Prostate gland (tissue), 2 donors: ENCODE results near the gene LILRB2. TPM values are rescaled to one million over a fixed set of nuclear protein-coding genes. Genes with fewer than 3 reads are reported as not detected.
"Not testable (repeated sequence)": the region's sequence is repeated elsewhere in the genome, so short reads cannot be mapped to it uniquely, and the experiment has no call there.

Experiments used
- DNase-seq: peaks from one replicate; pipeline ENCODE4 v3.0.0-alpha.2; 2019; ENCODE audit warnings: low spot score
- H3K27ac ChIP-seq, 2 donors: fragments of 200-600 bp; sonication (generic); 2 replicates each; pipeline ENCODE4 v1.5.1; 2017 to 2019
- H3K27me3 ChIP-seq: fragments of 200-600 bp; sonication (generic); replicated peaks from 2 replicates; pipeline ENCODE4 v1.5.1; 2019; ENCODE audit not compliant: insufficient read depth
- H3K36me3 ChIP-seq, 2 donors: fragments of 200-600 bp; sonication (generic); 1 replicate in 1 of 2; 2 replicates in 1 of 2; pipeline versions ENCODE4 v1.5.1 to v1.8.1; 2017 to 2019
- H3K4me1 ChIP-seq: fragments of 200-600 bp; sonication (generic); replicated peaks from 2 replicates; pipeline ENCODE4 v1.5.1; 2019
- H3K4me3 ChIP-seq, 2 donors: fragments of 200-600 bp; sonication (generic); 2 replicates each; pipeline ENCODE4 v1.5.1; 2017 to 2019
- H3K9me3 ChIP-seq: fragments of 200-600 bp; sonication (generic); 2 replicates; pipeline ENCODE4 v1.5.1; 2017
- POLR2A ChIP-seq: fragments of 450-650 bp; IDR thresholded peaks from one replicate; pipeline ENCODE4 v1.6.1; 2016; ENCODE audit warnings: antibody characterized with exemption, mild to moderate bottlenecking
- POLR2AphosphoS5 ChIP-seq: sonication (generic); formaldehyde crosslinking; IDR thresholded peaks from one replicate; pipeline ENCODE4 v1.6.1; 2017; ENCODE audit warnings: antibody characterized with exemption
- WGBS: methylation state at CpG from one replicate; pipeline ENCODE4 v1.1.5; 2018; 5-methylcytosine and 5-hydroxymethylcytosine counted together
- intact Hi-C: fragments of 100-400 bp; cut with DNase I; formaldehyde crosslinking; loops from one replicate; pipeline ENCODE4 v1.14.2; 2022
- total RNA-seq, 2 donors: library from RNA; depleted of rRNA; stranded (reverse); fragments of >200 nt; gene quantifications; one replicate each; pipeline ENCODE4 v1.1.0, GENCODE V29; 2016
- TF ChIP-seq, protein P1 (sequence below), 4 experiments: fragments of 200-600 bp in 2 of 4; fragments of 450-650 bp in 2 of 4; sonication (generic) in 2 of 4; IDR thresholded peaks; 1 replicate in 3 of 4; 2 replicates in 1 of 4; pipeline ENCODE4 v1.5.1; 2016 to 2019; ENCODE audit warnings: antibody characterized with exemption in 4 of 4, mild to moderate bottlenecking in 2 of 4, moderate library complexity in 2 of 4

LILRB2 gene
- total RNA-seq, 2 donors from 2014 or later, result 0.09 to 1.4 TPM

DNA sequence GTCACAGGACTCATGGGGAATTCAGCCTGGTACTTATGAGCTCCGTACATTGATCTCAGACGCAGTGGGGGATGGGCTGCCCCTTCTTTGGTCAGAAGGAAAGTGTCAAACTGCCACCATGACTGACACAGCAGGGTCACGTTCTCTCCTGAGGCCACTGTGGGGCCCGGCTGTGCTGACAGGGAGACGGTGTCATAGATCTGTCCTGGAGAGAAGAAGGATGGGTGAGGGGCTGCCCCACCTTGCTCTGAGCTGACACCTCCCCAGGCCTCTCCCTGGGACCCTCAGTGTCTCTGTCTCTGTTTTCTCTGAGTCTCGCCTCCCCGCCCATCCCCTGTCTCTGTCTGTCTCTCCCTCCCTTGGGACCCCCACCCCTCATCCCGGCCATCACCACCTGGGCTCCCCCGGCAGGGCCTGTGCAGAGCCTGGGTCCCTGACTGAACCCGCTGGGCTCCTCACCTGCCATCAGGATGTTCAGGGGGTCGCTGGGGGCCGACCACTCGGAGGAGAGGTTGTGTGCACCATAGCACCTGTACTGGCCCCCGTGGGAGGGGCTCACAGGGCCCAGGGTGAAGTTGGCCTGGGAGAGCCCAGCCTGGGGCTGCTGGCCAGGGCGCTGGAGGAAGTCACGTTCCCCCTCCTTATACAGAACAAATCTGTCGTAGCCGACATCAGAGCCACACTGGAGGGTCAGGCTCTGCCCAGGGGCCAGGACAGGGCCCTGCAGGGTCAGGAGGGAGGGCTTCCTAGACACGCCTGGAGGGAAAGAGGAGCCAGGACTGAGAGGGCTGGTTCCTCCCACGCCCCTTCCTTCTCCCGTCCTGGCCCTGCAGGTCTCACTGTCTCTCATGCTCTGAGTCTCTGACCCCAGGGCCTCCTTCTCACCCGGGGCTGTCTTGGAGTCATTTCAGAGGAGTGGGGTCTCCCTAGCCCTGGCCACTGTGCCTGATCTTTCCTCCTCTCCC is 40.3 kb downstream of the LILRB2 start:
- 57% methylated on average over 14 of the region's 22 CpGs for WGBS
- H3K9me3 ChIP-seq, H3K27ac ChIP-seq, intact Hi-C loops, H3K4me1 ChIP-seq, H3K4me3 ChIP-seq, H3K27me3 ChIP-seq, H3K36me3 ChIP-seq, DNase-seq: not testable (repeated sequence)

DNA sequence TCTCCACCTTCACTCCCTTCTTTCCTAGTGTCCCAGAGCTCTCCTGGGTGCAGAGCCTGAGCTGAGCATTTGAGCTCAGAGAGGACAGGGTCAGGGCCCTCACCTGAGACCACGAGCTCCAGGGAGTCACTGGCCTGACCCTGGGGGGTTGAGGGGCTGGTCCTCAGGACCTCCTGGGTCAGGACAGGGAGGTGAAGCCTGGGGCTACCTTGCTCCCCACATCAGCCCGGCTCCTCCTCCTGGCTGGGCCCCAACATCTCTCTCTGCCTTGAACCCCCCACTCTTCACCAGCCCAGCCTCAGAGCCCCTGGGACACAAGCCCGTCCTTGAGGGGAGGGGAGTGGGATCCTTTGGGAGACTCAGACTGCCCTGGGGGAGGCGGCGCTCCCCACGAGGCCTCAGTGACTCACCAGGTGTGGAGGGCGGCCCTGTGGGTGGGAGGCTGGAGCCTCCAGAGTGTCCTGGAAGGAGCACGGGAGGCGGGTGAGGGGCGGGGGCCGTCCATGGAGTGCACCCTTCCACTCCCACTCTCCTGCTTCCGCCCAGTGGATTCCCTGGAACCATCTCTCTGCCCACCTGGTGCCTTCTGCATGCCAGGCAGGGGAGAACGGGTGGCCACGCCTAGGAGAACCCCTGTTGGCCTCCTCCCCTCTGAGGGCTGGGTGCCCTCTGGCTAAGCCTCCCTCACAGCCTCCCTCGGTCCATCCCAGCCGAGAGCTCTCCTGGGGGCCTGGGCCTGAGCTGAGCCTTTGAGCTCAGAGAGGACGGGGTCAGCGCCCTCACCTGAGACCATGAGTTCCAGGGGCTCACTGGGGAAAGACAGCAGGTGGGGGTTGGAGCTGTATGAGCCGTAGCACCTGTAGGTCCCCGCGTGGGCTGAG is 41.2 kb downstream of the LILRB2 start:
- H3K27ac ChIP-seq, H3K4me1 ChIP-seq, DNase-seq, intact Hi-C loops, H3K9me3 ChIP-seq, H3K36me3 ChIP-seq, H3K4me3 ChIP-seq, H3K27me3 ChIP-seq: not testable (repeated sequence)
- 59% methylated on average over 10 of the region's 21 CpGs for WGBS

- no peak overlapping the region for H3K27ac ChIP-seq
- DNase-seq, result no peak
- TF ChIP-seq POLR2AphosphoS5 (no peak), POLR2A (no peak)
- TF ChIP-seq, protein P1, sequence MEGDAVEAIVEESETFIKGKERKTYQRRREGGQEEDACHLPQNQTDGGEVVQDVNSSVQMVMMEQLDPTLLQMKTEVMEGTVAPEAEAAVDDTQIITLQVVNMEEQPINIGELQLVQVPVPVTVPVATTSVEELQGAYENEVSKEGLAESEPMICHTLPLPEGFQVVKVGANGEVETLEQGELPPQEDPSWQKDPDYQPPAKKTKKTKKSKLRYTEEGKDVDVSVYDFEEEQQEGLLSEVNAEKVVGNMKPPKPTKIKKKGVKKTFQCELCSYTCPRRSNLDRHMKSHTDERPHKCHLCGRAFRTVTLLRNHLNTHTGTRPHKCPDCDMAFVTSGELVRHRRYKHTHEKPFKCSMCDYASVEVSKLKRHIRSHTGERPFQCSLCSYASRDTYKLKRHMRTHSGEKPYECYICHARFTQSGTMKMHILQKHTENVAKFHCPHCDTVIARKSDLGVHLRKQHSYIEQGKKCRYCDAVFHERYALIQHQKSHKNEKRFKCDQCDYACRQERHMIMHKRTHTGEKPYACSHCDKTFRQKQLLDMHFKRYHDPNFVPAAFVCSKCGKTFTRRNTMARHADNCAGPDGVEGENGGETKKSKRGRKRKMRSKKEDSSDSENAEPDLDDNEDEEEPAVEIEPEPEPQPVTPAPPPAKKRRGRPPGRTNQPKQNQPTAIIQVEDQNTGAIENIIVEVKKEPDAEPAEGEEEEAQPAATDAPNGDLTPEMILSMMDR (IDR thresholded peaks at IDR 0.05), result no peak
- intact Hi-C loops, result loop anchor here (5.0 kb wide), 1 partner anchor 67 kb away; no protein-coding TSS in a partner anchor
- no peaks in the 10 kb centered on the region for H3K4me1 ChIP-seq
- H3K4me3 ChIP-seq, result no peak overlapping the region
- no peaks in the 10 kb centered on the region for H3K9me3 ChIP-seq
- H3K36me3 ChIP-seq, result no peaks in the 10 kb centered on the region
- no peaks in the 10 kb centered on the region for H3K27me3 ChIP-seq
- 86% methylated on average over 5 of the region's 5 CpGs for WGBS
These were observed 47.0 kb downstream of the LILRB2 start for GRCh38 chr19:54233941-54234340.

- peak; percentile 79 for DNase-seq
- no peaks in the 10 kb centered on the region for H3K27me3 ChIP-seq
- 17% methylated on average over 21 of the region's 21 CpGs for WGBS
These were observed 49.6 kb downstream of the LILRB2 start for GRCh38 chr19:54231077-54231931.

DNA sequence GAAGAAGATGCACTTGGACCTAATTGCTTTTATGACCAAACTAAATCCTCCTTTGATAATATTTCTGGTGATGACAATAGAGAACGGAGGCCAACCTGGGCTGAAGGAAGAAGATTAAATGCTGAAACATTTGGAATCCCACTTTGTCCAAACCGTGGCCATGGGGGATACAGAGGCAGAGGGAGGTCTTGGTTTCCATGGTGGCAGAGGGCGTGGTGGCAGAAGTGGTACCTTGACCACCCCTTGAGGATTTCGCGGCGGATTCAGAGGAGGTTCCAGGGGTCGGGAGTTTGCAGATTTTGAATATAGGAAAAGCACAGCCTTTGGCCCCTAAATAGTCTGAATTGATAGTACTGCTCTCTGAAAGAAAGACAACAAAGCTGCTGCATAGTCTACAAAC is 50.9 kb downstream of the LILRB2 start:
- DNase-seq, result no peak
- 88% methylated on average over 7 of the region's 7 CpGs for WGBS
- H3K4me3 ChIP-seq, result no peak overlapping the region
- H3K9me3 ChIP-seq, result no peaks in the 10 kb centered on the region
- H3K36me3 ChIP-seq, result no peaks in the 10 kb centered on the region
- TF ChIP-seq, protein P1 (IDR thresholded peaks at IDR 0.05), result no peak
- TF ChIP-seq POLR2A (no peak), POLR2AphosphoS5 (no peak)
- no peak overlapping the region for H3K27ac ChIP-seq
- H3K4me1 ChIP-seq, result no peaks in the 10 kb centered on the region
- intact Hi-C loops, result loop anchor here (5.0 kb wide), 1 partner anchor 63 kb away; no protein-coding TSS in a partner anchor
- no peaks in the 10 kb centered on the region for H3K27me3 ChIP-seq

More at GRCh38 chr19:54231077-54231931, 49.6 kb downstream of the LILRB2 start:
- intact Hi-C loops, result loop anchor here (5.0 kb wide), 1 partner anchor 64 kb away; no protein-coding TSS in a partner anchor
- Histone ChIP-seq H3K9me3 (no peaks in the 10 kb centered on the region), H3K4me1 (no peaks in the 10 kb centered on the region), H3K27ac (no peak overlapping the region), H3K4me3 (no peak overlapping the region), H3K36me3 (no peaks in the 10 kb centered on the region)
- TF ChIP-seq POLR2AphosphoS5 (peak; percentile 64), POLR2A (no peak)
- TF ChIP-seq, protein P1 (IDR thresholded peaks at IDR 0.05), result peak; percentile 53 to 90 (median 82)
